ENCODE results near the gene FRMD1.

Gene FRMD1

GRCh38 chr6:168031411-168031971 is 47.5 kb downstream of the FRMD1 start:
- TF ChIP-seq CEBPB (IDR thresholded peaks at IDR 0.05): no peak
- TF ChIP-seq RAD21 (IDR thresholded peaks at IDR 0.05; ENCODE audit: low read depth): no peak
- no peak for TF ChIP-seq EP300 (IDR thresholded peaks at IDR 0.05; ENCODE audit: borderline replicate concordance)
- TF ChIP-seq MAX (IDR thresholded peaks at IDR 0.05): no peak
- TF ChIP-seq REST (IDR thresholded peaks at IDR 0.05; ENCODE audit: low read depth): no peak
- TF ChIP-seq NFIC (IDR thresholded peaks at IDR 0.05): no peak
- no peak for TF ChIP-seq CREB1 (IDR thresholded peaks at IDR 0.05; ENCODE audit: low read depth)

- TF ChIP-seq ZBTB7A (IDR thresholded peaks at IDR 0.05; ENCODE audit: low read depth) (no peak), USF1 (IDR thresholded peaks at IDR 0.05) (no peak), TEAD4 (IDR thresholded peaks at IDR 0.05) (no peak), TCF12 (IDR thresholded peaks at IDR 0.05; ENCODE audit: low read depth) (no peak), MAX (IDR thresholded peaks at IDR 0.05) (no peak)
These were observed 48.1 kb downstream of the FRMD1 start for GRCh38 chr6:168030908-168031307.

- TF ChIP-seq TEAD4 (IDR thresholded peaks at IDR 0.05): no peak
- TF ChIP-seq EP300 (IDR thresholded peaks at IDR 0.05; ENCODE audit: borderline replicate concordance): no peak
- TF ChIP-seq CREB1 (IDR thresholded peaks at IDR 0.05; ENCODE audit: low read depth): no peak
- no peak for TF ChIP-seq ZBTB7A (IDR thresholded peaks at IDR 0.05; ENCODE audit: low read depth)
- no peak for TF ChIP-seq EGR1 (IDR thresholded peaks at IDR 0.05)
- TF ChIP-seq MAX (IDR thresholded peaks at IDR 0.05): no peak
- TF ChIP-seq YY1 (IDR thresholded peaks at IDR 0.05; ENCODE audit: low read depth): no peak
- TF ChIP-seq TCF12 (IDR thresholded peaks at IDR 0.05; ENCODE audit: low read depth): no peak
- no peak for TF ChIP-seq CEBPB (IDR thresholded peaks at IDR 0.05)
These were observed 48.7 kb downstream of the FRMD1 start for GRCh38 chr6:168030218-168030746.

- TF ChIP-seq FOXM1 (IDR thresholded peaks at IDR 0.05; ENCODE audit: borderline replicate concordance, low read depth) (no peak), CREB1 (IDR thresholded peaks at IDR 0.05; ENCODE audit: low read depth) (no peak), EP300 (IDR thresholded peaks at IDR 0.05; ENCODE audit: borderline replicate concordance) (no peak), RAD21 (IDR thresholded peaks at IDR 0.05; ENCODE audit: low read depth) (no peak), REST (IDR thresholded peaks at IDR 0.05; ENCODE audit: low read depth) (no peak), TEAD4 (IDR thresholded peaks at IDR 0.05) (no peak), YY1 (IDR thresholded peaks at IDR 0.05; ENCODE audit: low read depth) (no peak), CEBPB (IDR thresholded peaks at IDR 0.05) (no peak), TCF12 (IDR thresholded peaks at IDR 0.05; ENCODE audit: low read depth) (no peak), NFIC (IDR thresholded peaks at IDR 0.05) (no peak), ZBTB7A (IDR thresholded peaks at IDR 0.05; ENCODE audit: low read depth) (no peak)
These were observed 49.4 kb downstream of the FRMD1 start for GRCh38 chr6:168029459-168030217.

- TF ChIP-seq YY1 (IDR thresholded peaks at IDR 0.05; ENCODE audit: low read depth) (no peak), CEBPB (IDR thresholded peaks at IDR 0.05) (no peak), CREB1 (IDR thresholded peaks at IDR 0.05; ENCODE audit: low read depth) (no peak)
These were observed 50.8 kb downstream of the FRMD1 start for GRCh38 chr6:168028181-168028580.

GRCh38 chr6:168027521-168027920 is 51.5 kb downstream of the FRMD1 start:
- TF ChIP-seq CEBPB (IDR thresholded peaks at IDR 0.05): no peak
- no peak for TF ChIP-seq FOXM1 (IDR thresholded peaks at IDR 0.05; ENCODE audit: borderline replicate concordance, low read depth)
- no peak for TF ChIP-seq MAX (IDR thresholded peaks at IDR 0.05)
- no peak for TF ChIP-seq TCF12 (IDR thresholded peaks at IDR 0.05; ENCODE audit: low read depth)
- TF ChIP-seq ZBTB7A (IDR thresholded peaks at IDR 0.05; ENCODE audit: low read depth): no peak
- TF ChIP-seq USF1 (IDR thresholded peaks at IDR 0.05): no peak
- no peak for TF ChIP-seq EGR1 (IDR thresholded peaks at IDR 0.05)
- TF ChIP-seq TEAD4 (IDR thresholded peaks at IDR 0.05): no peak
- no peak for TF ChIP-seq EP300 (IDR thresholded peaks at IDR 0.05; ENCODE audit: borderline replicate concordance)
- TF ChIP-seq RAD21 (IDR thresholded peaks at IDR 0.05; ENCODE audit: low read depth): no peak
- TF ChIP-seq TAF1 (IDR thresholded peaks at IDR 0.05; ENCODE audit: low read depth): no peak
- TF ChIP-seq NFIC (IDR thresholded peaks at IDR 0.05): no peak
- no peak for TF ChIP-seq YY1 (IDR thresholded peaks at IDR 0.05; ENCODE audit: low read depth)
- TF ChIP-seq CREB1 (IDR thresholded peaks at IDR 0.05; ENCODE audit: low read depth): no peak
- no peak for TF ChIP-seq REST (IDR thresholded peaks at IDR 0.05; ENCODE audit: low read depth)

Data from Ishikawa (cell line).